Measurements from ENCODE around the gene SKAP2. TPM values are rescaled to one million over a fixed set of nuclear protein-coding genes. Genes with fewer than 3 reads are reported as not detected.

Gene SKAP2
- polyA plus RNA-seq, 1 donor from 2014 or later: 3.6 TPM

- Histone ChIP-seq H3K27ac (ENCODE audit: low read length) (peak overlapping the region; percentile 35), H4K20me1 (ENCODE audit: insufficient read depth) (no peaks in the 10 kb centered on the region), H3K9me3 (ENCODE audit: low read length) (no peaks in the 10 kb centered on the region), H3F3A (ENCODE audit: insufficient read depth, low read length, poor library complexity, severe bottlenecking) (no peaks in the 10 kb centered on the region), H3K4me2 (ENCODE audit: low read length) (no peak overlapping the region), H3K9me2 (ENCODE audit: insufficient read depth, low read length) (no peaks in the 10 kb centered on the region), H3K9ac (ENCODE audit: low read length) (no peak overlapping the region), H3K79me2 (replicated peaks; ENCODE audit: insufficient read depth, low read length) (no peaks in the 10 kb centered on the region), H3K27me3 (ENCODE audit: insufficient read depth, low read depth, low read length) (no peaks in the 10 kb centered on the region), H3K36me3 (ENCODE audit: insufficient read depth, low read length) (no peaks in the 10 kb centered on the region), H3K4me3 (ENCODE audit: low read length) (no peak overlapping the region), H2AFZ (ENCODE audit: low read depth, low read length) (no peak overlapping the region)
- TF ChIP-seq TAF1 (IDR thresholded peaks at IDR 0.05; ENCODE audit: low read depth) (no peak), EP300 (conservative IDR thresholded peaks at IDR 0.05; ENCODE audit: poor library complexity, severe bottlenecking) (peak; percentile 24), REST (IDR thresholded peaks at IDR 0.05; ENCODE audit: borderline replicate concordance) (no peak), POLR2AphosphoS5 (IDR thresholded peaks at IDR 0.05) (peak; percentile 65), MXI1 (conservative IDR thresholded peaks at IDR 0.05; ENCODE audit: poor library complexity, severe bottlenecking) (no peak), RAD21 (conservative IDR thresholded peaks at IDR 0.05) (no peak), EZH2 (IDR thresholded peaks at IDR 0.05; ENCODE audit: borderline replicate concordance, insufficient read depth, low read length, poor library complexity, severe bottlenecking) (no peak), CTCF (IDR thresholded peaks at IDR 0.05; ENCODE audit: poor library complexity, severe bottlenecking) (no peak), SMC3 (conservative IDR thresholded peaks at IDR 0.05; ENCODE audit: poor library complexity) (peak; percentile 33)
Measured at GRCh38 chr7:26618898-26619297, 245.5 kb downstream of the SKAP2 start.

- Histone ChIP-seq H3K9ac (ENCODE audit: low read length) (no peak overlapping the region), H3K27me3 (ENCODE audit: insufficient read depth, low read depth, low read length) (no peaks in the 10 kb centered on the region), H3K79me2 (replicated peaks; ENCODE audit: insufficient read depth, low read length) (no peaks in the 10 kb centered on the region), H3F3A (ENCODE audit: insufficient read depth, low read length, poor library complexity, severe bottlenecking) (no peaks in the 10 kb centered on the region), H3K27ac (ENCODE audit: low read length) (peak overlapping the region; percentile 35), H3K4me3 (ENCODE audit: low read length) (no peak overlapping the region), H3K9me2 (ENCODE audit: insufficient read depth, low read length) (no peaks in the 10 kb centered on the region), H3K9me3 (ENCODE audit: low read length) (no peaks in the 10 kb centered on the region), H3K4me2 (ENCODE audit: low read length) (no peak overlapping the region), H2AFZ (ENCODE audit: low read depth, low read length) (no peak overlapping the region), H3K36me3 (ENCODE audit: insufficient read depth, low read length) (no peaks in the 10 kb centered on the region), H4K20me1 (ENCODE audit: insufficient read depth) (no peaks in the 10 kb centered on the region)
- TF ChIP-seq EP300 (conservative IDR thresholded peaks at IDR 0.05; ENCODE audit: poor library complexity, severe bottlenecking): no peak
- TF ChIP-seq RAD21 (conservative IDR thresholded peaks at IDR 0.05): no peak
- TF ChIP-seq TAF1 (IDR thresholded peaks at IDR 0.05; ENCODE audit: low read depth): no peak
- TF ChIP-seq EZH2 (IDR thresholded peaks at IDR 0.05; ENCODE audit: borderline replicate concordance, insufficient read depth, low read length, poor library complexity, severe bottlenecking): no peak
- no peak for TF ChIP-seq SMC3 (conservative IDR thresholded peaks at IDR 0.05; ENCODE audit: poor library complexity)
Measured at GRCh38 chr7:26618449-26618848, 245.9 kb downstream of the SKAP2 start.

Other genes with a start within 250 kb of the SKAP2 start
- not detected in 2 replicates for gene HOXA1, start 231.4 kb upstream of the SKAP2 start, polyA plus RNA-seq
- not detected in 2 replicates for gene HOXA2, start 238.1 kb upstream of the SKAP2 start, polyA plus RNA-seq